CD4-positive, alpha-beta memory T cell (primary cell): ENCODE results near the gene PAIP2. TPM values are rescaled to one million over a fixed set of nuclear protein-coding genes. Genes with fewer than 3 reads are reported as not detected.

Experiments used
- CTCF ChIA-PET: fragments of 350-600 bp; sonication (Branson Sonifier 250); formaldehyde crosslinking; loops from one replicate; lab custom pipeline; 2021; ENCODE audit warnings: inconsistent platforms; ENCODE audit not compliant: partially characterized antibody; lab: Charles Lee
- POLR2A ChIA-PET: fragments of 350-600 bp; sonication (Branson Sonifier 250); formaldehyde crosslinking; loops from one replicate; lab custom pipeline; 2021; ENCODE audit not compliant: partially characterized antibody; lab: Charles Lee
- DNase-seq, 5 donors: peaks; one replicate each; pipeline versions ENCODE4 v3.0.0 to v3.0.0-alpha.2; 2020 to 2022; ENCODE audit warnings: mixed read lengths in 1 of 5
- H3K27ac ChIP-seq: one replicate; pipeline ENCODE4 v1.7.0; 2013; ENCODE audit warnings: low read depth, low read length
- H3K27me3 ChIP-seq: 2 replicates; pipeline ENCODE4 v1.7.0; 2013; ENCODE audit warnings: mild to moderate bottlenecking, low read length, moderate library complexity; ENCODE audit not compliant: insufficient read depth
- H3K36me3 ChIP-seq: 2 replicates; pipeline ENCODE4 v1.7.0; 2013; ENCODE audit warnings: mild to moderate bottlenecking, low read length, moderate library complexity; ENCODE audit not compliant: insufficient read depth
- H3K4me1 ChIP-seq: 2 replicates; pipeline ENCODE4 v1.7.0; 2013; ENCODE audit warnings: mild to moderate bottlenecking, low read length, moderate library complexity; ENCODE audit not compliant: insufficient read depth
- H3K4me3 ChIP-seq, 2 donors: one replicate each; pipeline ENCODE4 v1.7.0; 2013; ENCODE audit warnings: low read length in 2 of 2, mild to moderate bottlenecking in 1 of 2
- H3K9me3 ChIP-seq, 2 donors: one replicate each; pipeline ENCODE4 v1.7.0; 2013; ENCODE audit warnings: low read length in 2 of 2, control low read depth in 1 of 2; ENCODE audit not compliant: control insufficient read depth in 1 of 2
- H3K27ac Mint-ChIP-seq, 7 donors: one replicate each; pipeline ENCODE4 v1.8.0; 2020 to 2021; ENCODE audit warnings: mixed read lengths in 7 of 7, mild to moderate bottlenecking in 6 of 7, inconsistent platforms in 3 of 7, moderate library complexity in 3 of 7
- H3K27me3 Mint-ChIP-seq, 2 donors: one replicate each; pipeline ENCODE4 v1.8.0; 2020 to 2021; ENCODE audit warnings: mixed read lengths in 2 of 2
- H3K36me3 Mint-ChIP-seq, 2 donors: one replicate each; pipeline ENCODE4 v1.8.0; 2020 to 2021; ENCODE audit warnings: mixed read lengths in 2 of 2, inconsistent platforms in 1 of 2, mild to moderate bottlenecking in 1 of 2
- H3K4me1 Mint-ChIP-seq, 4 donors: one replicate each; pipeline ENCODE4 v1.8.0; 2020 to 2021; ENCODE audit warnings: mixed read lengths in 4 of 4, mild to moderate bottlenecking in 1 of 4
- H3K4me3 Mint-ChIP-seq, 8 donors: one replicate each; pipeline ENCODE4 v1.8.0; 2020 to 2021; ENCODE audit warnings: mixed read lengths in 8 of 8, mild to moderate bottlenecking in 7 of 8, moderate library complexity in 6 of 8, inconsistent platforms in 3 of 8
- H3K9me3 Mint-ChIP-seq, 8 donors: one replicate each; pipeline ENCODE4 v1.8.0; 2020 to 2021; ENCODE audit warnings: mixed read lengths in 8 of 8, mild to moderate bottlenecking in 5 of 8, inconsistent platforms in 3 of 8, moderate library complexity in 1 of 8
- intact Hi-C: fragments of 100-400 bp; cut with micrococcal nuclease; formaldehyde crosslinking; loops from one replicate; pipeline ENCODE4 v1.15.1; 2023
- polyA plus RNA-seq, 2 donors: library from polyadenylated mRNA; unstranded; fragments of 300-500 nt; fragmentation: Illumina TruSeq; gene quantifications; one replicate each; pipeline ENCODE4 v1.2.3, GENCODE V29; 2021
- total RNA-seq, 2 experiments: library from RNA; stranded (reverse); gene quantifications; one replicate each; pipeline ENCODE4 v1.2.3, GENCODE V29; 2021

Gene PAIP2
- total and polyA plus RNA-seq, 4 experiments from 2014 or later = 109 to 503 (median 211) TPM

- no peak for DNase-seq
- no peak overlapping the region for H3K4me3 ChIP-seq
- Mint-ChIP-seq H3K4me1 (peaks cover 13 to 33% (median 23%) of the 10 kb centered on the region in 4 donors), H3K27ac (no peak overlapping the region), H3K36me3 (peaks cover 7 to 17% of the 10 kb centered on the region in 2 donors), H3K9me3 (no peaks in the 10 kb centered on the region), H3K4me3 (no peak overlapping the region), H3K27me3 (no peaks in the 10 kb centered on the region)
- no peak overlapping the region for H3K27ac ChIP-seq
- intact Hi-C loops = no loop called here
- no peaks in the 10 kb centered on the region for H3K9me3 ChIP-seq
- H3K36me3 ChIP-seq = no peaks in the 10 kb centered on the region
- ChIA-PET CTCF (interaction anchor here (10.0 kb wide), 1 partner anchor 100 kb away, joined by 632 read pairs; no protein-coding TSS in a partner anchor), POLR2A (interaction anchor here (1.3 kb wide), 1 partner anchor 123 kb away, joined by 3 read pairs; the partner anchor contains the start of gene MATR3)
- no peaks in the 10 kb centered on the region for H3K27me3 ChIP-seq
- peaks cover 31% of the 10 kb centered on the region for H3K4me1 ChIP-seq
These were observed 75.0 kb downstream of the PAIP2 start for GRCh38 chr5:139416651-139417050.

- Mint-ChIP-seq H3K4me3 (no peak overlapping the region), H3K27me3 (no peaks in the 10 kb centered on the region), H3K9me3 (no peaks in the 10 kb centered on the region), H3K4me1 (peaks cover 14 to 35% (median 24%) of the 10 kb centered on the region in 4 donors), H3K27ac (no peak overlapping the region), H3K36me3 (peaks cover 9 to 18% of the 10 kb centered on the region in 2 donors)
- no peak overlapping the region for H3K27ac ChIP-seq
- CTCF ChIA-PET = interaction anchor here (1.1 to 10.0 kb wide), 2 partner anchors 11 to 100 kb away, joined by 3 to 632 read pairs; no protein-coding TSS in a partner anchor
- no peaks in the 10 kb centered on the region for H3K36me3 ChIP-seq
- H3K9me3 ChIP-seq = no peaks in the 10 kb centered on the region
- intact Hi-C loops = no loop called here
- no peaks in the 10 kb centered on the region for H3K27me3 ChIP-seq
- DNase-seq = no peak
- POLR2A ChIA-PET = interaction anchor here (1.1 to 1.3 kb wide), 2 partner anchors 100 to 124 kb away, joined by 3 read pairs; partner anchors contain the start of gene MATR3
- peaks cover 31% of the 10 kb centered on the region for H3K4me1 ChIP-seq
- no peak overlapping the region for H3K4me3 ChIP-seq
These were observed 75.6 kb downstream of the PAIP2 start for GRCh38 chr5:139417214-139417613.

GRCh38 chr5:139418793-139419192 lies 77.1 kb downstream of the PAIP2 start:
- no peak for DNase-seq
- H3K4me1 Mint-ChIP-seq = peaks cover 14 to 36% (median 25%) of the 10 kb centered on the region in 4 donors
- ChIA-PET POLR2A (interaction anchor here (0.6 to 6.2 kb wide), 2 partner anchors 11 to 63 kb away, joined by 3 to 50 read pairs; partner anchors contain the start of gene STING1), CTCF (interaction anchor here (6.5 to 10.0 kb wide), 2 partner anchors 8 to 98 kb away, joined by 29 to 632 read pairs; no protein-coding TSS in a partner anchor)
- intact Hi-C loops = no loop called here
- no peak overlapping the region for H3K4me3 Mint-ChIP-seq
- Histone ChIP-seq H3K4me1 (peaks cover 27% of the 10 kb centered on the region), H3K9me3 (no peaks in the 10 kb centered on the region), H3K27me3 (no peaks in the 10 kb centered on the region), H3K27ac (no peak overlapping the region), H3K36me3 (no peaks in the 10 kb centered on the region), H3K4me3 (no peak overlapping the region)
- H3K27me3 Mint-ChIP-seq = no peaks in the 10 kb centered on the region
- H3K27ac Mint-ChIP-seq = no peak overlapping the region
- peaks cover 12 to 22% of the 10 kb centered on the region in 2 donors for H3K36me3 Mint-ChIP-seq
- H3K9me3 Mint-ChIP-seq = no peaks in the 10 kb centered on the region

Other genes starting within 250 kb of the PAIP2 start
- 10 to 100 TPM; 16.4 to 16.7 TPM for gene SIL1, start 143.5 kb upstream of the PAIP2 start, total RNA-seq
- 10 to 100 TPM; 12.2 to 12.3 TPM for gene SIL1, start 143.5 kb upstream of the PAIP2 start, polyA plus RNA-seq
- 100 to 1,000 TPM; 228 to 255 TPM for gene MATR3, start 48.1 kb upstream of the PAIP2 start, total RNA-seq
- 100 to 1,000 TPM; 377 to 419 TPM for gene MATR3, start 48.1 kb upstream of the PAIP2 start, polyA plus RNA-seq
- not detected for gene SLC23A1, start 41.4 kb downstream of the PAIP2 start, total RNA-seq
- gene SLC23A1, start 41.4 kb downstream of the PAIP2 start, polyA plus RNA-seq = not detected
- 1 to 10 TPM in 1 of 2 experiments, under 1 TPM in 1; 0.93 to 1.1 TPM for gene MZB1, start 48.1 kb downstream of the PAIP2 start, total RNA-seq
- gene MZB1, start 48.1 kb downstream of the PAIP2 start, polyA plus RNA-seq = 1 to 10 TPM in 1 of 2 donors, under 1 TPM in 1; 0.84 to 8.2 TPM
- 1 to 10 TPM; 1.2 to 1.3 TPM for gene PROB1, start 53.2 kb downstream of the PAIP2 start, total RNA-seq
- gene PROB1, start 53.2 kb downstream of the PAIP2 start, polyA plus RNA-seq = under 1 TPM; 0.11 to 0.23 TPM
- gene SPATA24, start 62.2 kb downstream of the PAIP2 start, total RNA-seq = 1 to 10 TPM; 5.6 to 7.5 TPM
- gene SPATA24, start 62.2 kb downstream of the PAIP2 start, polyA plus RNA-seq = 1 to 10 TPM; 4.2 to 5.6 TPM
- gene DNAJC18, start 97.7 kb downstream of the PAIP2 start, total RNA-seq = 1 to 10 TPM; 6.2 to 7.3 TPM
- 1 to 10 TPM; 1.8 to 6.5 TPM for gene DNAJC18, start 97.7 kb downstream of the PAIP2 start, polyA plus RNA-seq
- gene ECSCR, start 120.9 kb downstream of the PAIP2 start, total RNA-seq = under 1 TPM; 0.32 to 0.33 TPM
- gene ECSCR, start 120.9 kb downstream of the PAIP2 start, polyA plus RNA-seq = not detected
- gene SMIM33, start 129.2 kb downstream of the PAIP2 start, total RNA-seq = 1 to 10 TPM; 1.1 to 1.2 TPM
- under 1 TPM; 0.31 to 0.94 TPM for gene SMIM33, start 129.2 kb downstream of the PAIP2 start, polyA plus RNA-seq
- 100 to 1,000 TPM; 141 to 144 TPM for gene STING1, start 140.9 kb downstream of the PAIP2 start, total RNA-seq
- gene STING1, start 140.9 kb downstream of the PAIP2 start, polyA plus RNA-seq = 100 to 1,000 TPM; 124 to 176 TPM
- 100 to 1,000 TPM; 160 to 169 TPM for gene UBE2D2, start 219.5 kb downstream of the PAIP2 start, total RNA-seq
- gene UBE2D2, start 219.5 kb downstream of the PAIP2 start, polyA plus RNA-seq = 100 to 1,000 TPM; 341 to 411 TPM